HAP-1 (cell line): ENCODE measurements around the gene PDLIM4.

ENCODE experiments used
- DNase-seq, 2 experiments: peaks; one replicate each; pipeline ENCODE4 v3.0.0-alpha.2; 2016 to 2020; ENCODE audit warnings: low spot score in 2 of 2
- H3K27me3 ChIP-seq: fragments of 250-450 bp; sonication (Bioruptor Pico); 2 replicates; pipeline ENCODE4 v1.5.1; 2020; ENCODE audit warnings: low read depth, mild to moderate bottlenecking, moderate library complexity
- H3K36me3 ChIP-seq: fragments of 250-450 bp; sonication (Bioruptor Pico); replicated peaks from 2 replicates; pipeline ENCODE4 v1.5.1; 2020; ENCODE audit warnings: mild to moderate bottlenecking
- H3K4me1 ChIP-seq: fragments of 250-450 bp; sonication (Bioruptor Pico); 2 replicates; pipeline ENCODE4 v1.5.1; 2020; ENCODE audit warnings: mild to moderate bottlenecking
- H3K4me3 ChIP-seq: fragments of 250-450 bp; sonication (Bioruptor Pico); 2 replicates; pipeline ENCODE4 v1.5.1; 2020; ENCODE audit warnings: mild to moderate bottlenecking, moderate library complexity
- H3K9me3 ChIP-seq: fragments of 250-450 bp; sonication (Bioruptor Pico); 2 replicates; pipeline ENCODE4 v1.5.1; 2020; ENCODE audit warnings: mild to moderate bottlenecking, moderate library complexity
- in situ Hi-C: fragments of 300-500 bp; cut with MboI; formaldehyde crosslinking; loops from 3 replicates; pipeline ENCODE4 v1.14.3; 2020; ENCODE audit warnings: low sequenced_read_pairs, inconsistent platforms, mixed read lengths

The PDLIM4 gene

DNA sequence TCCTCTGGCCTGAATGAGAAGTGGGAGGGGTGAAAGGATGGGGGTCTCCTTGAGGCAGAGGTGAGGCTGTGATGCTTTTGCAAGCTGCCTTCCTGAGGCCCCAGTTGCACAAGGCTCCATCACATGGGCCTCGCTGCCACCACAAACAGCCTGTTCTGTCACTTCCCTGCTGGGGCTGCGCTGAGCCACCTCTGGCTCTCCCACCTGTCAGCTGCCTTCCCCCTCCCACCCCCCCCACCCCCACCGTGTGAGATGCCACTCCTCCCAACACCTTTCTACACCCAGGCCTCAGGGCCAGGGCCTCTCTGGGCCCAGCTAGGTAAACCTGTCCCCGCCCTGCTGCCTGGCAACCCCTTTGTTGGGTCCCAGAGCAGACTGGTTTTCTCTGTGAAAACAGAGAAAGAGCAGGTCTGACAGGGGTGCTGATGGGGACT lies 4.5 kb upstream of the PDLIM4 start:
- Histone ChIP-seq H3K4me3 (no peak overlapping the region), H3K9me3 (no peaks in the 10 kb centered on the region), H3K36me3 (no peaks in the 10 kb centered on the region), H3K27me3 (no peaks in the 10 kb centered on the region), H3K4me1 (no peaks in the 10 kb centered on the region)
- no peak for DNase-seq
- in situ Hi-C loops = no loop called here

DNA sequence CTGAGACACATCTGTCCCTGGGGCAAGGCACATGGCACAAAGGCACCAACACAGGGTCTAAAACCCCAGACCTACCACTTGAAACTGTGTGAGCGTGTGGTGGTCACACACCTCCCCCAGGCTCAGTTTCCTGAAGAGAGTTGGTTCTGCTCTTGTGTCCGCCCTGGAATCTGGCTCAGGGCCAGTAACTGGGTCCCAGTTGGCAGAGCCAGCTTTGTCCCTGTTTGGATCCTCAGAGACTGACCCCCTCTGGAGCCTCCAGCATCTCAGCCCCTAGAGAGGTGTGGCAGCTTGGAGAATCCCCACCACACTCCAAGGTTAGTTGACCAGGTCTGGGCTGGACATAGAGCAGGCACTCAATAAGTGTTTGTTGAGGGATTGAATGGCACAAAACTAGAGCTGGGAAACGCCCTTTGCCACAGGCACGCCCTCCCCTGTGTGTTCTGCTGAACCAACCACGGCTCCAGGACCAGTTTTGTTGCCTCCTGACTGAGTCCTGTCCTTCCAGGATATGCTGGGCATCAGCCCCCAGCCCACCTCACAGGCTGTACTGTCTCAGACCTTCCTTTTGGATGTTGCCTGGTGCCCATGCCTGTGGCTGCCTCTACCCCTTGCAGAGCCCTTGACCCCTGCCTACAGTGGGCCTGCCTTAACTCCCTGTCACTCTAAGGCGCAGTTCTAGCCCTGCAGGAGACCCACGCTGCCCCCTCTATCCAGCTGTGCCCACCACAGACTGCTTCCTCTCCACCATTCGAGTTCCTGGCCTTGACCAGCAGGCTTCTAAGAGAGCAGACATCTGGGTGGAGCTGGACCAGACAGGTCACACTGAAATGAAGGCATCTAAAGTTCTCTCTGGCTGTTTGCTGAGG lies 3.8 kb upstream of the PDLIM4 start:
- DNase-seq = no peak
- Histone ChIP-seq H3K4me3 (no peak overlapping the region), H3K27me3 (no peaks in the 10 kb centered on the region), H3K4me1 (no peaks in the 10 kb centered on the region), H3K36me3 (no peaks in the 10 kb centered on the region), H3K9me3 (no peaks in the 10 kb centered on the region)
- in situ Hi-C loops = no loop called here

DNA sequence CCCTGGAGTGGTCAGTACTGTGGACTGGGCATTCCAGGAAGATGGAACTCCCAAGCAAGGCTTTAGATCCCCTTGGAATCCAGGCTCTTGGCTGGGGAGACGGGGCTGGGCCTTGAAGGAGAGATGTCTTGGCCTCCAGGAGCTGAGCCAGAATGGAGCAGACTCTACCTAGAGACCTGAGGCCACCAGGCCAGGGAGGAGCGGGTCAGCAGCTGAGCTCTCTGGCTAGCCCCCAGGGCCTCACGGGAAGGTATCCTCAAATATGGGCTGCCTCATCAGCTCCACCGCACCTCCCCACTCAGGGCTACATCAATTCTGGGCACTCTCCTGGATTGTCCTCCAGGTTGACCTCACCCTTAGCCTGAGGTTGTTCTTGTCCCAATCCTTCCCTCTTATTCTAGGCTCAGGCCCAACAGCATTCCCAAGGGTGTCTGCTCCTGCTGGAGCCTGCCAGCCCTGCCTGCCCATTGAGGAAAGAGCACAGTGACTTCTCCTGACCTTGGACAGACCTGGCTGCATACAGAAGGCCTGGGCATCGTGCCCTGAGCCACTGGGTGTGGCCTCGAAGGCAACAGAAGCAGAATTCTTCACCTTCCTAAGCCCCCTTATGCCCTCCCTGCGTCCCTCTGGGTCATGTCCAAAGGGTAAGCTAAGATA lies 3.0 kb upstream of the PDLIM4 start:
- DNase-seq = no peak
- Histone ChIP-seq H3K36me3 (no peaks in the 10 kb centered on the region), H3K4me1 (no peaks in the 10 kb centered on the region), H3K9me3 (no peaks in the 10 kb centered on the region), H3K27me3 (no peaks in the 10 kb centered on the region), H3K4me3 (no peak overlapping the region)
- in situ Hi-C loops = no loop called here

DNA sequence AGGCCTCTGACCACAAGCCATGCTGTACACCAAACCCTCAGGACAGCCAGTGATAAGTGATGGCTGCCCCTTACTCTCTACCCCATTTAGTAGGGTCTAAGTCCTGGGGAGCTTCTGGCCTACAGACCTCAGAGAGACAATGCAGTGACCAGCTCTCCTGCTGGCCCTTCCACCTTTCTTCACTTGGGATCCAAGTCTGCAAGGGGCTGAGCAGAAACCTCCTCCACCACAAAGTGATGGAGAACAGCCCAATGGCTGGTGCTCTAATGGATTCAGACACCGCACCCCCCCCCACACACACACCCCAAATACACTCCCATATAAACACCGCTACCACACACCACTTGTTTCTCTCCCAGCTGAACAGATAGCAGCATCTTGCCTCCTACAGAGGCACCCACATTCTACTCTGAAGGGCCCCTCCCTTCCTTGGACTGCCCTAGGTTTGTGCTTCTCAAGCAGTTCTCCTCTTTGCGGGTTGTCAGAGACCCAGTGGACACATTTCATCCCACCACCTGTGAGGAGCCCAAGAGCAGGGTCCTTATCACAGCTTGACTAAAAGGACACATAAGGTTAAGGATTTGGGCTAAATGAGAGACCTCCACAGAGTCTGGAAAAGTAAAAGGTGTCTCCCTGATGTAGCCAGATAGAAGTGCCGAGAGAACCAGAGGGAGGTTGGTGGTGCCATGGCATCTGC lies 1.3 kb upstream of the PDLIM4 start:
- Histone ChIP-seq H3K36me3 (no peaks in the 10 kb centered on the region), H3K4me1 (no peaks in the 10 kb centered on the region), H3K9me3 (no peaks in the 10 kb centered on the region), H3K4me3 (no peak overlapping the region), H3K27me3 (no peaks in the 10 kb centered on the region)
- in situ Hi-C loops = no loop called here
- peak in 1 of 2 experiments; percentile 0 for DNase-seq

DNA sequence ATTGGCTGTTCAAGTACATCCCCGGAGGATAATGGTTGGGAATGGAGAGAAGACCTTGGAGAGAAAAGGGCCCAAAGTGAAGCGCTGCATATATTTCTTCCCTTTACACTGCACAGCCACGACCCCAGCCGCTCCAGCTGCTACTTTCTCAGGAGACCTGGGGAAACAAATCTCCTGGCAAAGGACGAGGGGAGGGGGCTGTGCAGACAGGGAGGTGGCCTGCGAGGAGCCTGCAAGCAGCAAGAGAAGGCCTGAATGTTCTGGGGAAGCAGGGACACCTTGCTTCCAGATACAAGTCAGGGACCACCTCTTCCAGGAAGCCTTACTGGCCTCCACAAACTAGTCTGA lies 739 bp upstream of the PDLIM4 start:
- no peaks in the 10 kb centered on the region for H3K9me3 ChIP-seq
- no peak overlapping the region for H3K4me3 ChIP-seq
- peak in 1 of 2 experiments; percentile 5 for DNase-seq
- H3K27me3 ChIP-seq = no peaks in the 10 kb centered on the region
- no peaks in the 10 kb centered on the region for H3K36me3 ChIP-seq
- in situ Hi-C loops = no loop called here
- no peaks in the 10 kb centered on the region for H3K4me1 ChIP-seq

DNA sequence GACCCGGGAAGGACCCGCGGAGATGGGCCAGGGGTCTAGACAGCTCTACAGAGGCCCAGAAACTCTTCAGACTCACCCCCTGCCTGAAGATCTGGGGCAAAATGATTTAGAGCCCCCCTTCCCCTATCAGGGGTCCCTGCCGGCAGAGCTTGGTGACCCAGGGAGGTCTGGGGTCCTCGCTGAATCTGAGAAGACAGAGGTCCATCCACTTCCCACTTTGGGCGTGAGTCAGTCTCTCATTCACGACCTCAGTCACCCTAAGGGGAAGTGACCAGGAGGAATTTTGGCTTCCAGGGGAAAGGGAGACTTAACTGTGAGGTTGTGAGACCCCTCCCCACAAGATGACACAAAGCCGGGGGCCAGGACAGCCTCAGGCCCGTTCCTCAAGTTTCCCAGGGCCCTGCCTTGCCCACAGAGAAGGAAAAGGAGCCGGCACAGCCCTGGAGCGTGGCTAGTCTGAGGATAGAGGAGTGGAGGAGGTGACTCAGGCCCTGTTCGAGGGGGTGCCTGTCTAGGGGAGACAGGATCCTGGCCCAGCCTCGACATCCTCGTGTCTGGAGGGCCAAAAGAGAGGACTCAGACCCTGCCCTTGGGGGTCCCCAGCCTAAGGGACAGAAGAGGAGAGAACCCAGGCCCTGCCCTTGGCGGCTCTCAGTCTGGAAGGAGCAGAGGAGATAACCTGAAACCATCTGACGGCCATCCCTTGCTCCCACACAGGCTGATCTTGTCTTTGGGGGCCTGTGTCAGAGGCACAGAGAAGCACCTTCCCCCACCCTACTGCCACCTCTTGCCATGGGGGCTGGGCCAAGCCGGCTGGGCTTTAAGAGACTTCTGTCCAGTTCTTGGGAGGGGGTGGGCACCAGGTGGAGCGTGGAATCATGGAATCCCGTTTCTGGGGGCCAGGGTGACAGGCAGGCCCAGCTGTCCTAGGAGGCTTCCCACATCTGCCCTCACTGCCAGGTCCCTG lies 889 bp downstream of the PDLIM4 start:
- Histone ChIP-seq H3K27me3 (no peaks in the 10 kb centered on the region), H3K4me3 (no peak overlapping the region), H3K9me3 (no peaks in the 10 kb centered on the region), H3K4me1 (no peaks in the 10 kb centered on the region), H3K36me3 (no peaks in the 10 kb centered on the region)
- in situ Hi-C loops = no loop called here
- DNase-seq = peak in 1 of 2 experiments; percentile 5

DNA sequence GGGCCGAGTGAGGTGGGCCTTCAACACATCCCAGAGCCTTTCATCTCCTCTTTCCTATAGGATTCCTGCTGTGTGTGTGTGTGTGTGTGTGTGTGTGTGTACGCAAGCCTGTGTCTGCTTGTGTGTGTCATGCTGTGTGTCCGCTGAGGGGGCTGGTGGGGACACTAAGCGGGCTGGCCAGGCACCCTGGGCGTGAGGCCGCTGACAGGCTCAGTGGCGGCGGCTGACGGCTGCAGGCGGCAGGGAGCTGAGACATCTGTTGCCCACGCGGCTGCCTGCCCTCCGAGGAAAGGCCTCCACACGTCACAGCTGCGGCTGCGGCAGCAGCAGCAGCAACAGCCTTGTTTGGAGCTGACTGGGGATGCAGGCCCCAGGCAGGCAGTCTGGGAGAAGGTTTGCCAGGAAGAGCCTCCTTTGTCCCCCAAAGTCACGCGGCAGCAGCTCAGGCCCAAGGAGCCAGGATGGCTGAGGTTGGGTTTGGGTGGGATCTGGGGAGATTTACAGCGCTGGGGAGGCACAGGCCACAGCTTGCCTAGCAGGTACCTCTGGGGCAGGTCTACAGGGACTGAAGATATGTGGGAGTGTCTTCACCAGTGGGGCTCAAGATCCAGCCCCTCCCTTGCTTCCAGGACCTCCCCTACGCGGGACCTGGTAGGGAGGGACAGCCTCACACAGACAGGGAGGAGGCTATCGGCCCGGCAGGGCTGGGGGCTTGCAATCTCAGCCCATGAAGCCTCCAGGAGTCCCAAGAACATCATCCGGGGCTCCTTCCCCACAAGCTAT lies 1.8 kb downstream of the PDLIM4 start:
- Histone ChIP-seq H3K9me3 (no peaks in the 10 kb centered on the region), H3K27me3 (no peaks in the 10 kb centered on the region), H3K4me1 (no peaks in the 10 kb centered on the region), H3K36me3 (no peaks in the 10 kb centered on the region), H3K4me3 (no peak overlapping the region)
- in situ Hi-C loops = no loop called here
- DNase-seq = peak in 1 of 2 experiments; percentile 8

DNA sequence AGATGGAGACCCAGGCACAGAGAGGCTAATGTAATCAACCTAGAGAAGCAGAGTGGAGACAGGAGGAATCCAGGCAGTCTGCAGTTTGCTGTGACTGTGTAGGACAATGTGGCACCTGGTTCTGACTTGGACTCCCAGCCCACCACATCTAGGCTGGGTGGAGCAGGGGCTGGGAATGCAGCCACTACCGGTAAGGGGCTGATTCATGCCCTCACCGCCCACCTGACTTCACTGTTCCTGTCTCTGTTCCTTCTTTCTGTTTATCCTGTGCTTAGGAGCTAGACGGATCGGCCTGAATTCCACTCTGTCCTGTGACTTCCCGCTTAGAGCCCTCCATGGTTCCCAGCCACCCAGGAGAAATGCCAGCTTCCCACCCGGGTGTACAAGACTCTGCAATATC lies 2.6 kb downstream of the PDLIM4 start:
- DNase-seq = peak in 1 of 2 experiments; percentile 2
- in situ Hi-C loops = no loop called here

DNA sequence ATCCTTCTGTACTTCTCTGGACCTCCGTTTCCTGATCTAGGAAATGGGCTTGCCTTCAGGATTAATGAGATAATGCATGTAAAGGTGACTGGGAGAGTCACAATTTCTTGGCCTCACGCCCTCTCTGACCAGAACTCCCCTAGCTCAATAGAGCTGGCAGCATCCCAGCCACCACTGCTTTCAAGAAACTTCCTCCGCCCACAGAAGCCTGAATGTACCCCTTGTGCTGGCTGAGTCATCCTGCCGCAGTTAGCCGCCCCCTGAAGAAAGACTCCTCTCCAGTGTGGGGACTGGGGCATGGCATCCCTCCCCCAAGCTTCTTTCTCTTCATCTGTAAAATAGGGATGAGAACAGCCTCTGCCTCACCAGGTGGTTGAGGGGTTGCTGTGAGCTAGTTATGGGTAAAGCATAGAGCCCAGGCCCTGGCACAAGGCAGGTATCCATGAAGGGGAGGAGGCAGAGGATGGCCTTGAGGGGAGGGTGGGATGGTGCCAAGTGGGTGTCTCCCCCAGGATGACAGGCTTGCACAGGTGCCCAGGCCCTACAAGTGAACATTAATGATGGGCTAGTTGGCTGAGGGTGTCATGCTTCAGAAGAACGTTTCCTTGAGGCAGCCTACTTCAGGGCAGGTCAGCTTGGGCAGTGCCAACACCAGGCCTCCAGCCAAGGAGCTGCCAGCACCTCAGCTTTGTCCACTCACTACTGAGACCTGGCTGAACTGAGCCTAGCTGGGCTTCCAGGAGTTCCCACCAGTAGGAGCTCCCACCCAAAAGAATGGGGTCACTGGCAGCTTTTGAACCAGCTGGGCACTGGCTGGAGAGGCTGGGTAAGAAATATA lies 3.4 kb downstream of the PDLIM4 start:
- Histone ChIP-seq H3K36me3 (no peaks in the 10 kb centered on the region), H3K27me3 (no peaks in the 10 kb centered on the region), H3K9me3 (no peaks in the 10 kb centered on the region), H3K4me1 (no peaks in the 10 kb centered on the region), H3K4me3 (no peak overlapping the region)
- in situ Hi-C loops = no loop called here
- no peak for DNase-seq

More for the DNA sequence above, 2.6 kb downstream of the PDLIM4 start:
- H3K4me3 ChIP-seq = no peak overlapping the region
- no peaks in the 10 kb centered on the region for H3K36me3 ChIP-seq
- no peaks in the 10 kb centered on the region for H3K4me1 ChIP-seq
- no peaks in the 10 kb centered on the region for H3K9me3 ChIP-seq
- H3K27me3 ChIP-seq = no peaks in the 10 kb centered on the region

DNA sequence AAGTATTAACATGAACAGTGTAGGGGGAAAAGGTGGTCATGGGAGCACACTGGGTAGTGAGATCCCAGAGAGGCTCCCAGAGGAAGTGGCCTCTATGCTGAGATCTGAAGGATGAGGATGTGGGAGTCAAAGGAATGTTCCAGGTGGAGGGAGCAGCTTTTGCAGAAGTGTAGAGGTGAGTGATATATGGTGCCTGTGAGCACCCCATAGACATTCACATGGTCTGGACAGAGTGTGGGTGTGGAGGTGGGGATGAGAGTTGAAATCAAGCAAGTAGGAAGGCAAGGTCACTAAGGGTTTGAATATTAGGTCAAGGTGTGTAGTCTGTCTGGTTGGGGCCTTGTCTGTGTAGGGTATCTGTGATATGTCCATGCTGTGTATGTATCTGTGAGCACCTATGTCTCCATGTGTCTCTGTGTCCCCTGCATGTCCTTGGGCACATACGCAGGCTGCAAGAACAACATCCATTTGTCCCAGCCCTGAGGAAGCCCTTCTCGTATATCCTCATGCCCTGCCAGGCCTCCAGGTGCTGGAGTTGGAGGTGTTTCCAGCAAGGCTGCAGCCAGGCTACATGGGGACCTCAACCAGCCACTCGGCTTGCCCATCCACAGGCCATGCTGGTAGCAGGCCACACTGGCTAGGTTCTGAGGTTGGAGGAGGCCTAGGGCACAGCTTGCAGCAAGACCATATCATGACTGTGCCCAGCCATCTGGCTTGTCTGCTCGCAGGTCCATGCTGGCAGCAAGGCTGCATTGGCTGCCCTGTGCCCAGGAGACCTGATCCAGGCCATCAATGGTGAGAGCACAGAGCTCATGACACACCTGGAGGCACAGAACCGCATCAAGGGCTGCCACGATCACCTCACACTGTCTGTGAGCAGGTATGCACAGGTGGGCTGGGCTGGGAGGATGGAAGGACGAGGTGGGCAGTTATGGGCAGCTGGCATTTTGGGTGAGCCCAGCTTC lies 4.7 kb downstream of the PDLIM4 start:
- in situ Hi-C loops = no loop called here
- H3K4me1 ChIP-seq = no peaks in the 10 kb centered on the region
- H3K4me3 ChIP-seq = no peak overlapping the region
- DNase-seq = no peak
- H3K36me3 ChIP-seq = no peaks in the 10 kb centered on the region
- no peaks in the 10 kb centered on the region for H3K9me3 ChIP-seq
- H3K27me3 ChIP-seq = no peaks in the 10 kb centered on the region

DNA sequence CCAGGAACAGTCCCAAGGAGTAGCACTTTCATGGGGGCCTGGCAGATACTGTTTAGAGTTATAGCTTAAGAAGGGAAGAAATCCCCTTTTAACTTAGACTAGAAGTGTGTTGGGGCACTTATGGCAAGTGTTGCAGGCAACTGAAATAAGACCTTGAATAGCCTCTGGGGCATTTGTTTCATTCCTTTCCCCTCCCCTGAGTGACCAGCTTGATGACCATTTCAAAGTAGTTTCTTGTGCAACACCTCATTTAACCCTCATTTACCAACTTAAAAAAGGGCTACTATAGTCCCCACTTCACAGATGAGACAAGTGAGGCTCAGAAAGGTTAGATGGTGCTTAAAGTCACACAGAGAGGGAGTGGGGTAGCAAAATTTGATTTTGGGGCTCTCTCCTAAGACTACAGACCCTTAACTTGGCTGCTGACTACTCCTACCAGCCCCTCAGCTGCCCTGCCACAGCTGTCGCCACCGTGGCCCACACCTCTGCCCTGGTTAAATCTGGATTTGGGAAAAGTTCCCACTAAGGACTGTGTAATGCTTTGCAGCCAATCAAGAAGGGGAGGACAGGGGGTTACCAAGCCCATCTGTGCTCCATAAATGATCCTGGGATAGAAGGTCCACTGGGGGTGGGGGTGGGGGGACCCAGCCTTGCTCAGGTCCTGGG lies 5.5 kb downstream of the PDLIM4 start:
- in situ Hi-C loops = no loop called here
- H3K27me3 ChIP-seq = no peaks in the 10 kb centered on the region
- no peak for DNase-seq
- no peaks in the 10 kb centered on the region for H3K9me3 ChIP-seq
- no peaks in the 10 kb centered on the region for H3K36me3 ChIP-seq
- no peak overlapping the region for H3K4me3 ChIP-seq
- no peaks in the 10 kb centered on the region for H3K4me1 ChIP-seq
